ENCODE measurements around the gene SDF2L1. TPM values are rescaled to one million over a fixed set of nuclear protein-coding genes. Genes with fewer than 3 reads are reported as not detected.

The SDF2L1 gene
- total and polyA plus RNA-seq, 9 of the 15 experiments (the other 6 are each of a cell fraction or from before 2014, with no cell fraction given): 15.1 to 989 (median 124) TPM

- Histone ChIP-seq H3K4me1 (replicated peaks in 1 of 2; ENCODE audit: control insufficient read depth in 2 of 2, insufficient read depth in 2 of 2, low read length in 2 of 2) (peaks cover 35 to 82% of the 10 kb centered on the region in 2 experiments), H3K4me2 (ENCODE audit: insufficient read depth, low read length) (peak overlapping the region; percentile 77), H2AFZ (ENCODE audit: low read depth, low read length) (peak overlapping the region; percentile 88), H3K9me3 (replicated peaks; ENCODE audit: control insufficient read depth, insufficient read depth, low read depth, low read length) (no peaks in the 10 kb centered on the region), H3K27ac (ENCODE audit: extremely low read depth, low read depth, low read length) (peak overlapping the region; percentile 10), H3K9me1 (ENCODE audit: control insufficient read depth, insufficient read depth, low read length) (peaks cover 9% of the 10 kb centered on the region), H3K4me3 (peak overlapping the region; percentile 8), H3K27me3 (ENCODE audit: control insufficient read depth in 2 of 2, insufficient read depth in 2 of 2, low read length in 2 of 2) (no peaks in the 10 kb centered on the region), H3K36me3 (ENCODE audit: control insufficient read depth, insufficient read depth, low read length) (peaks cover 16% of the 10 kb centered on the region), H4K20me1 (replicated peaks; ENCODE audit: control insufficient read depth, insufficient read depth, low read length) (no peaks in the 10 kb centered on the region), H3K9ac (ENCODE audit: insufficient read depth in 1 of 2, low read depth in 2 of 2, low read length in 2 of 2) (peak overlapping the region; percentile 31 to 79), H3K79me2 (ENCODE audit: control insufficient read depth, insufficient read depth, low read length) (peaks cover 29% of the 10 kb centered on the region)
- DNase-seq (ENCODE audit: extremely low read depth in 1 of 4, low spot score in 3 of 4) (no peak), ATAC-seq (no peak), FAIRE-seq (no peak)
- intact Hi-C loops (cut with micrococcal nuclease) (loop anchor here (1.0 to 10.0 kb wide), 3 partner anchors 8 to 922 kb away; partner anchors contain the start of gene PRAME), in situ Hi-C loops (cut with MboI) (loop anchor here (25.0 kb wide), 1 partner anchor 496 kb away; no protein-coding TSS in a partner anchor)
- POLR2A ChIA-PET: interaction anchor here (0.6 to 76.8 kb wide), 13 partner anchors 13 to 1251 kb away, joined by 3 to 4622 read pairs (median 5); partner anchors contain the start of genes CCDC116, PPIL2, SDF2L1 and YDJC
- TF ChIP-seq MNT (conservative IDR thresholded peaks at IDR 0.05) (no peak), GTF2F1 (IDR thresholded peaks at IDR 0.05; ENCODE audit: low read depth, low read length) (0 out of 2 replicates have a peak, but pooled peaks have one; percentile 0), RFX5 (IDR thresholded peaks at IDR 0.05; ENCODE audit: low read depth, low read length) (0 out of 2 replicates have a peak, but pooled peaks have one; percentile 3)
- CTCF ChIA-PET (ENCODE audit: low intra/inter-chr PET ratio): interaction anchor here (0.6 to 5.9 kb wide), 3 partner anchors 10 to 453 kb away, joined by 3 to 99 read pairs (median 3); partner anchors contain the start of gene SDF2L1
- WGBS (ENCODE audit: insufficient coverage, low coverage, missing lambda C conversion rate): 67% methylated on average over 18 of the region's 18 CpGs
- BruUV-seq (replicated peaks): TSS peak; percentile 45
These were observed 9.2 kb upstream of the SDF2L1 start for GRCh38 chr22:21632931-21633330.
